K562 (cell line): Measurements from ENCODE around the gene CDT1. TPM values are rescaled to one million over a fixed set of nuclear protein-coding genes. Genes with fewer than 3 reads are reported as not detected.
A peak's percentile ranks its signal among the peaks of the same experiment; 100 is the strongest.

Experiments used
- ATAC-seq: fragments of 200-7000 bp; cut with Tn5 transposase; 3 replicates; pipeline ENCODE4 v1.9.1; 2020; ENCODE audit warnings: moderate library complexity
- BruUV-seq: library from RNA; stranded (reverse); fragments of 400-500 nt; replicated peaks from 2 replicates; lab custom pipeline; 2021; lab: Mats Ljungman, UMichigan
- CTCF ChIA-PET: fragments of 300-600 bp; formaldehyde crosslinking; extraction: SDS; loops from one replicate; lab custom pipeline; 2021; ENCODE audit warnings: low intra/inter-chr PET ratio; lab: Yijun Ruan, JAX
- POLR2A ChIA-PET: fragments of 300-600, 350-650 bp; sonication (Branson Sonifier 250); formaldehyde crosslinking; extraction: SDS; loops from one replicate; lab custom pipeline; 2021; ENCODE audit warnings: antibody characterized with exemption, inconsistent platforms; lab: Yijun Ruan, JAX
- DNase-seq, 4 experiments: peaks; one replicate each; pipeline versions ENCODE4 v3.0.0 to v3.0.0-alpha.2; 2011 to 2018; ENCODE audit warnings: low spot score in 3 of 4, mixed read lengths in 3 of 4; ENCODE audit errors: extremely low read depth in 1 of 4
- FAIRE-seq: peaks from 2 replicates; lab custom pipeline; 2011; peaks lifted over from hg19 to GRCh38; lab: Jason Lieb, UNC
- H2AFZ ChIP-seq: 2 replicates; pipeline ENCODE4 v1.6.0; 2011; ENCODE audit warnings: low read depth, low read length, control low read depth, inconsistent platforms
- H3K27ac ChIP-seq: fragments of 200-600 bp; 3 replicates; pipeline ENCODE4 v1.8.0; 2011; ENCODE audit warnings: low read depth, mild to moderate bottlenecking, control low read depth, inconsistent platforms, low read length, moderate library complexity, mixed read lengths; ENCODE audit errors: extremely low read depth
- H3K27me3 ChIP-seq, 2 experiments: fragments of 300-600 bp in 1 of 2; 2 replicates in 1 of 2; 3 replicates in 1 of 2; pipeline versions ENCODE4 v1.6.0 to v1.8.0; 2011; ENCODE audit warnings: inconsistent platforms in 2 of 2, low read length in 2 of 2, mild to moderate bottlenecking in 1 of 2, mixed read lengths in 1 of 2, moderate library complexity in 1 of 2; ENCODE audit not compliant: control insufficient read depth in 2 of 2, insufficient read depth in 2 of 2
- H3K36me3 ChIP-seq: fragments of 300-600 bp; 3 replicates; pipeline ENCODE4 v1.8.0; 2011; ENCODE audit warnings: mild to moderate bottlenecking, low read length, inconsistent platforms; ENCODE audit not compliant: control insufficient read depth, insufficient read depth
- H3K4me1 ChIP-seq, 2 experiments: fragments of 200-600 bp in 1 of 2; replicated peaks in 1 of 2; 2 replicates in 1 of 2; 3 replicates in 1 of 2; pipeline versions ENCODE4 v1.5.1 to v1.8.0; 2011; ENCODE audit warnings: inconsistent platforms in 2 of 2, low read length in 2 of 2, mild to moderate bottlenecking in 1 of 2, mixed read lengths in 1 of 2, moderate library complexity in 1 of 2; ENCODE audit not compliant: control insufficient read depth in 2 of 2, insufficient read depth in 2 of 2
- H3K4me2 ChIP-seq: 2 replicates; pipeline ENCODE4 v1.6.1; 2011; ENCODE audit warnings: low read length, control low read depth, inconsistent platforms, mixed read lengths; ENCODE audit not compliant: insufficient read depth
- H3K4me3 ChIP-seq: fragments of 200-600 bp; sonication (generic), shearing (Covaris generic); 2 replicates; pipeline ENCODE4 v1.5.1; 2016; ENCODE audit warnings: control low read depth, inconsistent platforms
- H3K79me2 ChIP-seq: fragments of 200-600 bp; 3 replicates; pipeline ENCODE4 v1.8.0; 2011; ENCODE audit warnings: low read length, inconsistent platforms; ENCODE audit not compliant: control insufficient read depth, insufficient read depth
- H3K9ac ChIP-seq, 2 experiments: 2 replicates each; pipeline versions ENCODE4 v1.6.0 to v1.6.1; 2011; ENCODE audit warnings: low read depth in 2 of 2, low read length in 2 of 2, control low read depth in 1 of 2, inconsistent platforms in 1 of 2, mild to moderate bottlenecking in 1 of 2, mixed read lengths in 1 of 2; ENCODE audit not compliant: insufficient read depth in 1 of 2
- H3K9me1 ChIP-seq: one replicate; pipeline ENCODE4 v1.6.0; 2011; ENCODE audit warnings: inconsistent platforms, mild to moderate bottlenecking, low read length, moderate library complexity; ENCODE audit not compliant: control insufficient read depth, insufficient read depth
- H3K9me3 ChIP-seq: replicated peaks from 2 replicates; pipeline ENCODE4 v1.5.1; 2011; ENCODE audit warnings: low read depth, low read length, inconsistent platforms; ENCODE audit not compliant: control insufficient read depth, insufficient read depth
- H4K20me1 ChIP-seq: replicated peaks from 2 replicates; pipeline ENCODE4 v1.6.1; 2011; ENCODE audit warnings: low read length, inconsistent platforms, mixed read lengths; ENCODE audit not compliant: control insufficient read depth, insufficient read depth
- BHLHE40 ChIP-seq: IDR thresholded peaks from 2 replicates; pipeline ENCODE4 v1.6.1; 2011; ENCODE audit warnings: low read length, improper control_type of control experiment
- ETV5 ChIP-seq: sonication (generic); formaldehyde crosslinking; IDR thresholded peaks from 2 replicates; pipeline ENCODE4 v1.4.0; 2020; ENCODE audit warnings: low read depth, mild to moderate bottlenecking, missing genetic modification reagents
- HMGN3 ChIP-seq: IDR thresholded peaks from 2 replicates; pipeline ENCODE4 v1.6.1; 2011; ENCODE audit warnings: borderline replicate concordance, low read depth, mild to moderate bottlenecking, mixed read lengths, low read length; ENCODE audit not compliant: insufficient read length; ENCODE audit errors: extremely low read depth
- HSF4 ChIP-seq: fragments of 250-450 bp; sonication (Bioruptor Pico); IDR thresholded peaks from 2 replicates; pipeline ENCODE4 v2.1.2; 2022; ENCODE audit warnings: mild to moderate bottlenecking, moderate library complexity, borderline replicate concordance
- JUN ChIP-seq, 2 experiments: sonication (generic) in 1 of 2; formaldehyde crosslinking in 1 of 2; IDR thresholded peaks; 2 replicates each; pipeline versions ENCODE4 v1.6.1 to v1.8.0; 2012 to 2022; ENCODE audit warnings: borderline replicate concordance in 2 of 2, mild to moderate bottlenecking in 2 of 2, improper control_type of control experiment in 1 of 2, low read depth in 1 of 2, low read length in 1 of 2, missing genetic modification reagents in 1 of 2
- JUND ChIP-seq, 2 experiments: IDR thresholded peaks; 2 replicates in 1 of 2; 3 replicates in 1 of 2; pipeline ENCODE4 v1.6.1; 2011; ENCODE audit warnings: borderline replicate concordance in 2 of 2, low read depth in 2 of 2, low read length in 2 of 2, improper control_type of control experiment in 1 of 2, missing biosample characterization in 1 of 2, missing genetic modification characterization in 1 of 2, missing genetic modification reagents in 1 of 2
- KDM5B ChIP-seq: fragments of 200-600 bp; sonication (generic); IDR thresholded peaks from 2 replicates; pipeline ENCODE4 v1.6.1; 2012; ENCODE audit warnings: low read depth, mild to moderate bottlenecking, moderate library complexity, low read length, control low read depth, inconsistent platforms; ENCODE audit not compliant: insufficient replicate concordance
- MAFK ChIP-seq: IDR thresholded peaks from 2 replicates; pipeline ENCODE4 v1.6.1; 2011; ENCODE audit warnings: low read length, improper control_type of control experiment
- PKNOX1 ChIP-seq: fragments of 450-650 bp; IDR thresholded peaks from 2 replicates; pipeline ENCODE4 v1.6.1; 2016
- RBM22 ChIP-seq: fragments of 200-400 bp; formaldehyde crosslinking; IDR thresholded peaks from 2 replicates; pipeline ENCODE4 v1.6.1; 2018; ENCODE audit warnings: low read length, low read depth; ENCODE audit not compliant: poor library complexity, severe bottlenecking
- SIN3A ChIP-seq, 2 experiments: fragments of 150-350 bp in 1 of 2; IDR thresholded peaks; 2 replicates each; pipeline ENCODE4 v1.6.1; 2011 to 2016; ENCODE audit warnings: borderline replicate concordance in 2 of 2, low read depth in 2 of 2, low read length in 2 of 2, mild to moderate bottlenecking in 2 of 2, moderate library complexity in 2 of 2; ENCODE audit not compliant: control insufficient read depth in 1 of 2
- ZNF764 ChIP-seq: fragments of 250-450 bp; sonication (Bioruptor Pico); IDR thresholded peaks from 2 replicates; pipeline ENCODE4 v1.4.0; 2020; ENCODE audit warnings: low read depth, mild to moderate bottlenecking, moderate library complexity
- WGBS: fragments of 100-300 bp; shearing (Covaris generic); methylation state at CpG from one replicate; pipeline ENCODE4 v1.1.6; 2016; ENCODE audit warnings: low coverage, mixed read lengths; ENCODE audit not compliant: insufficient coverage; ENCODE audit errors: missing lambda C conversion rate; 5-methylcytosine and 5-hydroxymethylcytosine counted together
- in situ Hi-C: fragments of 300-500 bp; cut with MboI; formaldehyde crosslinking; loops from 4 replicates; pipeline ENCODE4 v1.15.0; 2018; ENCODE audit warnings: inconsistent platforms, mixed read lengths
- intact Hi-C: fragments of 100-400 bp; cut with micrococcal nuclease; formaldehyde crosslinking; loops from 2 replicates; pipeline ENCODE4 v1.14.2; 2022
- polyA plus RNA-seq, 8 experiments: library from polyadenylated mRNA; depleted of rRNA in 4 of 8; stranded (reverse) in 5 of 8; unstranded in 3 of 8; fragments of >200 nt; fragmentation: Nextera tagmentation in 2 of 8; fragmentation: Illumina TruSeq in 1 of 8; extraction: Ambion mirVana in 2 of 8; extraction: Trizol in 1 of 8; gene quantifications; 2 replicates each; pipeline versions ENCODE4 v1.2.1 to v1.2.3, GENCODE V29; 2011 to 2014; ENCODE audit warnings: inconsistent platforms in 1 of 8, missing spikeins in 1 of 8
- total RNA-seq, 7 experiments: library from RNA; depleted of rRNA in 6 of 7; stranded (reverse); fragments of >200 nt in 6 of 7; fragmentation: Illumina TruSeq in 2 of 7; extraction: Trizol in 2 of 7; gene quantifications; 2 replicates each; pipeline versions ENCODE4 v1.2.1 to v1.2.3, GENCODE V29; 2011 to 2021; ENCODE audit warnings: low replicate concordance in 1 of 7
- TF ChIP-seq, protein P1 (sequence below): fragments of 200-800 bp; sonication (Bioruptor generic); IDR thresholded peaks from 2 replicates; pipeline ENCODE4 v1.6.1; 2017; ENCODE audit warnings: missing genetic modification characterization, missing compliant biosample characterization

The CDT1 gene
- total and polyA plus RNA-seq, 9 of the 15 experiments (the other 6 are each of a cell fraction or from before 2014, with no cell fraction given): 0.92 to 178 (median 14.2) TPM

DNA sequence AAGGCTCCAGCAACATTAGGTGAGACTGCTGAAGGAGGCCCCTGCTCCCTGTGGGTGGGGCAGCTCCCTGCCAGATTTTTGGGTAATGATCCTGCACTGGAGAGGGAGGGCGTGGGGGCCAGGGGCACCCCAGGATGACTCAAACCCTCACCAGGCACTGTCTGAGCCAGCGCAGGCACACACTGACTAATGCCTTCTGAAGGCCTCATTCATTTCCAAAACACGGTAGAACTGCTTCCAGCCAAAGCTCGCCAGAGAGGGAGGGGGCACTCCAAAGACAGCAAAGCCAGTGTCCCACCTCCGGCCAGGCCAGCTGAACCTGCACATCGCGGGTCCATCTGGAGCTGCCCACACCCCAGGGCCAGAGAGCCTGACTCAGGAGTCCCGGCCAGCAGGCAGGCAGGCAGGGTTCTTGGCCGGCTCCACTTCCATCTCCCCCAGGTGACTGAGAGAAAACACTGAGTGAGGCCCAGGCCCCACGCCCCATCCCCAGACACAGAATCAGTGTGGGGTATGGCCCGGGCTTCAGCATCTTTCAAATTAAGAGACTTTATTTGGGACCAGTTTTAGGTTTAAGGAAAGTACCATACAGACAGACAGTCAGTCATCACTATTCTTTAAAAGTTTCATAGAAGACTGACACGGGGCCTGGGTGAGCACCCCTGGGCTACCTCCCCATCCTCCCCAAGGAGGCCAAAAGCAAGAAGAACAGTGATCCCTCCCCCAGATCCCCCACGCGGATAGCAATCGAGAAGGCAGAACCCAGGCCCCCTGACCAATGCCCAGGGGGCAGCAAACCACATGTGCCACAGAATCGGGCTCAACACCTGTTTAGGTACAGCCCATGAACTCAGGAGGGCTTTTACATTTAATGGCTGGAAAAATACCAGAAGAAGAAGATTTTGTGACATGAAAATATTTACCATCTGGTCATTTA lies 20.9 kb upstream of the CDT1 start:
- peak; percentile 26 for FAIRE-seq
- intact Hi-C loops (loop anchor here (1.0 kb wide), 2 partner anchors 8 to 34 kb away; no protein-coding TSS in a partner anchor), in situ Hi-C loops (no loop called here)
- Histone ChIP-seq H3K79me2 (peaks cover 80% of the 10 kb centered on the region), H4K20me1 (peaks cover 29% of the 10 kb centered on the region; the same call in 1 of the 2 replicates), H3K36me3 (peaks cover 39% of the 10 kb centered on the region), H3K9me1 (peaks cover 5% of the 10 kb centered on the region), H3K4me3 (peak overlapping the region; percentile 70), H3K4me2 (peak overlapping the region; percentile 78), H3K9ac (peak overlapping the region; percentile 90 to 99), H3K27me3 (no peaks in the 10 kb centered on the region), H2AFZ (no peak overlapping the region), H3K4me1 (peaks cover 46 to 86% of the 10 kb centered on the region in 2 experiments), H3K27ac (peak overlapping the region; percentile 93), H3K9me3 (no peaks in the 10 kb centered on the region)
- DNase-seq: peak in 3 of 4 experiments; percentile 46 to 65 (median 58)
- CTCF ChIA-PET: interaction anchor here (0.5 to 2.5 kb wide), 2 partner anchors 45 kb away, joined by 4 to 11 read pairs; no protein-coding TSS in a partner anchor
- 5% methylated on average over 16 of the region's 16 CpGs for WGBS
- ATAC-seq: peak; percentile 0; the same call in 2 of the 3 replicates
- POLR2A ChIA-PET: interaction anchor here (0.8 to 7.0 kb wide), 15 partner anchors 11 to 243 kb away, joined by 3 to 124 read pairs (median 5); partner anchors contain the start of genes APRT and CDT1
- no TSS peak for BruUV-seq
- TF ChIP-seq ETV5 (CRISPR knock-in tag): no peak
- peak; percentile 60; the same call in 1 of the 2 replicates for TF ChIP-seq JUN (IDR thresholded peaks at IDR 0.05; ENCODE audit: borderline replicate concordance, low read depth, low read length)
- no peak; the same call in 1 of the 2 replicates for TF ChIP-seq JUN (CRISPR knock-in tag; IDR thresholded peaks at IDR 0.05; ENCODE audit: borderline replicate concordance)
- TF ChIP-seq PKNOX1: peak; percentile 37; the same call in 1 of the 2 replicates
- no peak for TF ChIP-seq ZNF764 (CRISPR knock-in tag)
- TF ChIP-seq, protein P1, sequence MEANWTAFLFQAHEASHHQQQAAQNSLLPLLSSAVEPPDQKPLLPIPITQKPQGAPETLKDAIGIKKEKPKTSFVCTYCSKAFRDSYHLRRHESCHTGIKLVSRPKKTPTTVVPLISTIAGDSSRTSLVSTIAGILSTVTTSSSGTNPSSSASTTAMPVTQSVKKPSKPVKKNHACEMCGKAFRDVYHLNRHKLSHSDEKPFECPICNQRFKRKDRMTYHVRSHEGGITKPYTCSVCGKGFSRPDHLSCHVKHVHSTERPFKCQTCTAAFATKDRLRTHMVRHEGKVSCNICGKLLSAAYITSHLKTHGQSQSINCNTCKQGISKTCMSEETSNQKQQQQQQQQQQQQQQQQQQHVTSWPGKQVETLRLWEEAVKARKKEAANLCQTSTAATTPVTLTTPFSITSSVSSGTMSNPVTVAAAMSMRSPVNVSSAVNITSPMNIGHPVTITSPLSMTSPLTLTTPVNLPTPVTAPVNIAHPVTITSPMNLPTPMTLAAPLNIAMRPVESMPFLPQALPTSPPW (CRISPR knock-in tag): peak; percentile 58
- peak; percentile 14 for TF ChIP-seq KDM5B
- TF ChIP-seq HMGN3: peak; percentile 28
- 0 out of 2 replicates have a peak, but pooled peaks have one; percentile 18 for TF ChIP-seq BHLHE40
- TF ChIP-seq JUND (IDR thresholded peaks at IDR 0.05; ENCODE audit: borderline replicate concordance, low read depth, low read length): peak; percentile 72
- TF ChIP-seq JUND (tag; IDR thresholded peaks at IDR 0.05; ENCODE audit: borderline replicate concordance, low read depth, low read length): peak; percentile 50; the same call in 1 of the 3 replicates
- TF ChIP-seq HSF4 (CRISPR knock-in tag): no peak
- TF ChIP-seq SIN3A (IDR thresholded peaks at IDR 0.05; ENCODE audit: borderline replicate concordance in 2 of 2, control insufficient read depth in 1 of 2, low read depth in 2 of 2, low read length in 2 of 2): peak in 1 of 2 experiments; percentile 52; a peak in 1 of 4 replicates
- peak; percentile 48 for TF ChIP-seq RBM22
- no peak for TF ChIP-seq MAFK
